GM12874 (cell line): ENCODE results near the gene SENP6.

Source experiments
- CTCF ChIP-seq: IDR thresholded peaks from 2 replicates; pipeline ENCODE4 v1.5.1; 2011; ENCODE audit warnings: low read depth, mild to moderate bottlenecking, control low read depth, low read length, moderate library complexity; ENCODE audit not compliant: insufficient read depth

SENP6 gene

GRCh38 chr6:75757295-75757694 is 155.6 kb downstream of the SENP6 start:
- no peak for TF ChIP-seq CTCF

GRCh38 chr6:75758061-75758460 is 156.4 kb downstream of the SENP6 start:
- TF ChIP-seq CTCF, result no peak

GRCh38 chr6:75759207-75759606 is 157.5 kb downstream of the SENP6 start:
- TF ChIP-seq CTCF, result no peak

GRCh38 chr6:75760320-75760719 is 158.6 kb downstream of the SENP6 start:
- no peak for TF ChIP-seq CTCF

GRCh38 chr6:75761489-75761888 is 159.8 kb downstream of the SENP6 start:
- no peak for TF ChIP-seq CTCF

- TF ChIP-seq CTCF, result no peak
Observed at GRCh38 chr6:75762063-75762462, 160.4 kb downstream of the SENP6 start.

GRCh38 chr6:75766387-75766786 is 164.7 kb downstream of the SENP6 start:
- TF ChIP-seq CTCF, result no peak
